SKM-1 treated with dmso at 0.1 percent for 144 hours (cell line): ENCODE measurements around the gene CYP2A6.
A peak's percentile ranks its signal among the peaks of the same experiment; 100 is the strongest.
"Not testable (repeated sequence)": the region's sequence is repeated elsewhere in the genome, so short reads cannot be mapped to it uniquely, and the experiment has no call there.

Source experiments
- DNase-seq: peaks from one replicate; lab custom pipeline; 2025; ENCODE audit not compliant: unreplicated experiment; lab: John Stamatoyannopoulos, UW

The CYP2A6 gene

DNA sequence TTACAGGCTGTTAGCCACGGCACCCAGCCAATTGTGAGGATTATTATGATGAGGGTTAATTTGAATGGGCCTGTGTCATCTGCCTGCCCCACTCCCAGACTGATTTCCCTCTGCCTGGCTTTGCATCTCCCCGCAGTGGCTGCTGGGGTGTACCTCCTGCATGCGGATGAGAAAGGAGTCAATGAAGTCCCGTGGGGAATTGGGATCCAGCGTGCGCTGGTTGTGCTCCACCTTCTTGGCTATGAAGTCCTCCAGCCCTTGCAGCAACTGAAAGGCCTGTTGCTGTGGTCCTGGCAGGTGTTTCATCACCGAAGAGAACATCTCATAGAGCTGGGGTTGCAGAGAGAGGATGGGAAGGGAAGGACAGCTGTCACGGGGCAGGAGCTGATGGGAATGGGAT lies 3.5 kb downstream of the CYP2A6 start:
- not testable (repeated sequence) for DNase-seq

DNA sequence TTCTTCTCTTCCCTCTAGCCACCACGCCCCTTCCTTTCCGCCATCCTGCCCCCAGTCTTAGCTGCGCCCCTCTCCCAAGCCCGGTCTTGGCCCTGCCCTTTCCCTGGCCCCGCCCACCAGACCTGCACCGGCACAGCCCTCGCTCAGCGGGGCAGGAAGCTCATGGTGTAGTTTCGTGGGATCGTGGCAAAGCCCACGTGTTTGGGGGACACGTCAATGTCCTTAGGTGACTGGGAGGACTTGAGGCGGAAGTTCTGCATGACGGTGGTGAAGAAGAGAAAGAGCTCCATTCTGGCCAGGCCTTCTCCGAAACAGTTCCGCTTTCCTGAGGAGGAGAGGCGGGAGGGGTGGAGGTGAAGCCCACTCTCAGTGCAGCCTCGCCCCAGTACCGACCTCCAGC lies 6.6 kb downstream of the CYP2A6 start:
- peak; percentile 17 for DNase-seq

GRCh38 chr19:40842997-40843652 lies 7.1 kb downstream of the CYP2A6 start:
- not testable (repeated sequence) for DNase-seq

- DNase-seq = not testable (repeated sequence)
These were observed 8.2 kb downstream of the CYP2A6 start for GRCh38 chr19:40842012-40842411.

DNA sequence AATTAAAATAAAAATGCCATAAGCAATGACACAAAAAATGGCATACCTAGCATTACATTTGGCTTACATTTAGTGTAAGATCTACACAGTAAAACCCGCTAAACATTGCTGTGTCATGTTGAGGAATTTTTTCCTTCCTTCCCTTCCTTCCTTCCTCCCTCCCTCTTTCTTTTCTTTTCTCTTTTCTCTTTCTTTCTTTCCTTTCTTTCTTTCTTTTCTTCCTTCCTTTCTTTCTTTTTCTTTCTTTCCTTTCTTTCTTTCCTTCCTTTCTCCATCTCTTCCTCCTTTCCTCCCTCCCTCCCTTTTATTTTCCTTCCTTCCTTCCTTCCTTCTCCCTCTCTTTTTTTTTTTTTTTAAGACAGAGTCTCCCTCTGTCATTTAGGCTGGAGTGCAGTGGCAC lies 11.8 kb downstream of the CYP2A6 start:
- DNase-seq = not testable (repeated sequence)

GRCh38 chr19:40836754-40837429 lies 13.4 kb downstream of the CYP2A6 start:
- DNase-seq = no peak

GRCh38 chr19:40833728-40834533 lies 16.3 kb downstream of the CYP2A6 start:
- DNase-seq = peak; percentile 9

GRCh38 chr19:40832431-40832790 lies 17.8 kb downstream of the CYP2A6 start:
- DNase-seq = not testable (repeated sequence)

DNA sequence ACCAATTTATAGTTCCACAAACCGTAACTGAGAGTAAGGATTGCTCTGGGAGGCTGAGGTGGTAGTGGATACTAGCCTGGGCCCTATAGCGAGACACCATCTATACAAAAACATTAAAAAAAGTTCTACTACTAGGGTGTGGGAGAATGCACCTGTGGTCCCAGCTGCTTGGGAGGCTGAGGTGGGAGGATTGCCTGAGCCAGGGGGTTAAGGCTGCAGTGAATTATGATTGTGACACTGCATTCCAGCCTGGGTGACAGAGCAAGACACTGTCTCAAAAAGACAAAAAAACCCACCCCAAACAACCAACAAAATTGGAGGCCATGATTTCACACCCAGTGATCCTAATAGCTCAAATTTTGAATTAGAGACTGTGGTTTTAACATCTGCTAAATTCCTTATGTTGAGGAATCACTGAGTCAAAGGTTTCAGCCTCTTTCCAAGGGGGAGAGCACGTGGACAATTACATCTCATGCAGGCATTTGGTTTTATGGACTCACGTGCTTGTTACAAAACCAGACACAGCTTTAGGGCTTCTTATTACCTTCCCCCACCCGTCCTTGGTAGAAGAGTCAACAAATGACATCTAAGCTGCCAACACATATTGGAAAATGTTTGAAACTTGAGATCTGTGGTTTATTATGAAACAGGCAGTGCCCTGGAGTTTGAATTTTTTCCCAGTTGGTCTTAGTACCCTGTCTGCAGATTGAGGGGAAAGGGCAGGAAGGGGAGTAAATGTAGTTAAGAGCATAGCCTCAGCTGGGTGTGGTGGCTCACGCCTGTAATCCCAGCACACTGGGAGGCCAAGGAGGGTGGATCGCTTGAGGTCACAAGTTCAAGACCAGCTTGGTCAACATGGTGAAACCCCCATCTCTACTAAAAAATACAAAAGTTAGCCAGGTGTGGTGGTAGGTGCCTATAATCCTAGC lies 18.5 kb downstream of the CYP2A6 start:
- peak; percentile 73 for DNase-seq

DNA sequence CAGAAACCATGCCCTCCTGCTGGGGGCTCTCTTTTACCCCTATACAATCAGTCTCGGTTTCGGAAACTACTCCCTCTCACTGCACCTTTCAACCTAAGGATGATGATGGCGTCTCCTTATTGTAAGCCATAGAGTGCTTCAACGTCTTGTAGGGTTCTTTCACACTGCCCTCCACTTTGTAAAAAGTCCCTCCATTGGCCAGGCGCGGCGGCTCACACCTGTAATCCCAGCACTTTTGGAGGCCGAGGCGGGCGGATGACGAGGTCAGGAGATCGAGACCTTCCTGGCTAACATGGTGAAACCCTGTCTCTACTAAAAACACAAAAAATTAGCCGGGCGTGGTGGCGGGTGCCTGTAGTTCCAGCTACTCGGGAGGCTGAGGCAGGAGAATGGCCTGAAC lies 19.5 kb downstream of the CYP2A6 start:
- DNase-seq = not testable (repeated sequence)

DNA sequence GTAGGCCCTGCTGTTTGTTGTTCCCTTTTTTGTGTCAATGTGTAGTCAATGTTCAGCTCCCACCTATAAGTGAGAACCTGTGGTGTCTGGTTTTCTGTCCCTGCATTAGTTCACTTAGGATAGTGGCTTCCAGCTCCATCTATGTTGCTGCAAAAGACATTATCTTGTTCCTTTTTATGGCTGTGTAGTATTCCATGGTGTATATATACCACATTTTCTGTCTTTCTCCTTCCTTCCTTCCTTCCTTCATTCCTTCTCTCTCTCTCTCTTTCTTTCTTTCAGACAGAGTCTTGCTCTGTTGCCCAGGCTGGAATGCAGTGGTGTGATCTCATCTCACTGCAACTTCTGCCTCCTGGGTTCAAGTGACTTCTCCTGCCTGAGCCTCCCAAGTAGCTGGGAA lies 21.0 kb downstream of the CYP2A6 start:
- no peak for DNase-seq

DNA sequence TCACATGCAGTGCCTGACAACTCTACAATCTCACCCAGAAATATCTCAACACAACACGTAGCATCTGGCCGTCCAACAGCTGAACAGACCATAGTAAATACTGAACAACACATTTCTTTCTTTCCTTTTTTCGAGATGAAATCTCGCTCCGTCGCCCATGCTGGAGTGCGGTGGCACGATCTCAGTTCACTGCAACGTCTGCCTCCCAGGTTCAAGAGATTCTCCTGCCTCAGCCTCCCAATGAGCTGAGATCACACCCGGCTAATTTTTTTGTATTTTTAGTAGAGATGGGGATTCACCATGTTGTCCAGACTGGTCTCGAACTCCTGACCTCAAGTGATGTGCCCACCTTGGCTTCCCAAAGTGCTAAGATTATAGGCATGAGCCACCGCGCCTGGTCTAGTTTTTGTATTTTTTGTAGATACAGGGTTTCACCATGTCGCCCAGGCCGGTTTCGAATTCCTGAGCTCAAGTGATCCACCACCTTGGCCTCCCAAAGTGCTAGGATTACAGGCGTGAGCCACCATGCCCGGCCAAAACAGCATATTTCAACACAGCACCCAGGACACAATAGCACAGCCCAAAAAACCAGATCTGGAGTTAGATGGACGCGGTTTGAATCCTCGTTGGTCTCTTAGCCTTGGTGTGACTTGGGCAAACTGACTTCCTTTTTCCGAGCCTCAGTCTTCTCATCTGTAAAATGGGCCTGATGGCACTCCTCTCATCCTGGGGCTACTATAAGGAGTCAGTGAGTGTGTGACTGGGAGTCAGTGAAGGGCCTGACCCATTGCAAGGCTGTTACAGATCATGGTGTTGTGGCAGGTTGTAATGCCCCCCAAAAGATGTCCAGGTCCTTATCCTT lies 22.6 kb downstream of the CYP2A6 start:
- DNase-seq = no peak

DNA sequence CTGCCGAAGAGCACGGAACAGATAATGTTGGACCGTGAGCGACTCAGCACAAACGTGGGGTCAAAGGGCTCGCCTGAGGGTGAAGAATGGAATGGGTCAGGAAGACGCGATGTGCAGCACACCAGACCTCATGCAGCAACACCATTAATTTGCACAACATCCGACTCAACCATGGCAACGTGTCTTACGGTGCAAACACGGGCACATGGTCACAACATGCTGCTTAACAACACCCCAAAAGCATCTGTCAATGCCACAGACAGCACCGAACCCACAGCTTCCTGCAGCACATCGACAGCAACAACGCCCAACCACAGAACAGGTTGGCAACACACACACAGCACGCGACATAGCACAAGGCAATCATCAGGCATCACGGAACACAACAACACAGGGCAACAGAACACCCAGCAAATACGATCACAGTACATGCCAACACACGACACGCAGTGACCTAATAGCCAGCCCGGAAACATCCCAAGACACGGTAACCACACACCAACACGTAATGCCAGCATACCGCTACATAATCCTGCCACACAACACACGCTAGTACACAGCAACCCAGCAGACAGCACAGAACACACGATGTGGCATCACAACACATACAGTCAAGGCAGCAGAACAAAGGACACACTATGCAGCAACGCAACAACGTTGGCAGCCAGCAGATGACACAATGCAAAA lies 23.4 kb downstream of the CYP2A6 start:
- not testable (repeated sequence) for DNase-seq

GRCh38 chr19:40826312-40826698 lies 23.9 kb downstream of the CYP2A6 start:
- DNase-seq = not testable (repeated sequence)

GRCh38 chr19:40825460-40826095 lies 24.7 kb downstream of the CYP2A6 start:
- DNase-seq = not testable (repeated sequence)

- DNase-seq = not testable (repeated sequence)
These were observed 25.3 kb downstream of the CYP2A6 start for GRCh38 chr19:40824916-40825315.

DNA sequence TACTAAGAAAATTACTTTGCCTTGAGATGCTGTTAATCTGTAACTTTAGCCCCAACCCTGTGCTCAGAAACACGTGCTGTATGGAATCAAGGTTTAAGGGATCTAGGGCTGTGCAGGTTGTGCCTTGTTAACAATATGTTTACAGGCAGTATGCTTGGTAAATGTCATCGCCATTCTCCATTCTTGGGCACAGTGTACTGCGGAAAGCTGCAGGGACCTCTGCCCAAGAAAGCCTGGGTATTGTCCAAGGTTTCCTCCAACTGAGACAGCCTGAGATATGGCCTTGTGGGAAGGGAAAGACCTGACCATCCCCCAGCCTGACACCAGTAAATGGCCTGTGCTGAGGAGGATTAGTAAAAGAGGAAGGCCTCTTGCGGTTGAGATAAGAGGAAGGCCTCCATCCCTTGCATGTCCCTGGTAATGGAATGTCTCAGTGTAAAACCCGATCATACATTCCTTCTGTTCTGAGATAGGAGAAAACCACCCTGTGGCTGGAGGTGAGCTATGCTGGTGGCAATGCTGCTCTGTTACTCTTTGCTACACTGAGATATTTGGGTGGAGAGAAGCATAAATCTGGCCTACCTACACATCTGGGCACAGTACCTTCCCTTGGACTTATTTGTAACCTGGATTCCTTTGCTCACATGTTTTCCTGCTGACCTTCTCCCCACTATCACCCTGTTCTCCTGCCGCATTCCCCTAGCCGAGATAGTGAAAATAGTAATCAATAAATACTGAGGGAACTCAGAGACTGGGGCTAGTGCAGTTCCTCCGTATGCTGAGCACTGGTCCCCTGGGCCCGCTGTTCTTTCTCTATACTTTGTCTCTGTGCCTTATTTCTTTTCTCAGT lies 27.3 kb downstream of the CYP2A6 start:
- peak; percentile 85 for DNase-seq

DNA sequence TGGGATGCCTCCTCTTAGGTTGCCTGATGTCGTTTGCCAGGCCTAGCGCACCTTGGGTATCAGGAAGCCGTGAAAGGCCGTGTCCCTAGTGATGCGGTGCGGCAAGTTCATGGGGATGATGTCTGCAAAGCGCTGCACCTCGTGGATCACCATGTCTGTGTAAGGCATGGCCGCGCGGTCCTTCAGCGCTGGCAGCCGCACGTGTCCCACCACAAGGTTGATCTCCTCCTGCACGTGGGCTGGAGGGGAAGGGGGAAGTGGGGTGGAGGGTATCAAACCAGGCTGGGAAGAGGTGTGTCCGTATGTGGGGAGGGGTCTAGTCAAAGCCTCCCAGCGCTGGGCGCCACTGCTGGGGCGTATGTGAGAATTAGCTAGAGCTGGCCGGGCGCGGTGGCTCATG lies 28.1 kb downstream of the CYP2A6 start:
- no peak for DNase-seq
